DMS153 treated with DMSO at 0.1 percent for 48 hours (cell line): Measurements from ENCODE around the gene ARSB.
"Not testable (repeated sequence)": the region's sequence is repeated elsewhere in the genome, so short reads cannot be mapped to it uniquely, and the experiment has no call there.

Experiments
- DNase-seq: peaks from one replicate; lab custom pipeline; 2025; ENCODE audit not compliant: unreplicated experiment; lab: John Stamatoyannopoulos, UW

The ARSB gene

DNA sequence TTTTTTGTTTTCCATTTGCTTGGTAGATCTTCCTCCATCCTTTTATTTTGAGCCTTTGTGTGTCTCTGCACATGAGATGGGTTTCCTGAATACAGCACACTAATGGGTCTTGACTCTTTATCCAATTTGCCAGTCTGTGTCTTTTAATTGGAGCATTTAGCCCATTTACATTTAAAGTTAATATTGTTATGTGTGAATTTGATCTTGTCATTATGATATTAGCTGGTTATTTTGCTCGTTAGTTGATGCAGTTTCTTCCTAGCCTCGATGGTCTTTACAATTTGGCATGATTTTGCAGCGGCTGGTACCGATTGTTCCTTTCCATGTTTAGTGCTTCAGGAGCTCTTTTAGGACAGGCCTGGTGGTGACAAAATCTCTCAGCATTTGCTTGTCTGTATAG lies 133.2 kb downstream of the ARSB start:
- not testable (repeated sequence) for DNase-seq

DNA sequence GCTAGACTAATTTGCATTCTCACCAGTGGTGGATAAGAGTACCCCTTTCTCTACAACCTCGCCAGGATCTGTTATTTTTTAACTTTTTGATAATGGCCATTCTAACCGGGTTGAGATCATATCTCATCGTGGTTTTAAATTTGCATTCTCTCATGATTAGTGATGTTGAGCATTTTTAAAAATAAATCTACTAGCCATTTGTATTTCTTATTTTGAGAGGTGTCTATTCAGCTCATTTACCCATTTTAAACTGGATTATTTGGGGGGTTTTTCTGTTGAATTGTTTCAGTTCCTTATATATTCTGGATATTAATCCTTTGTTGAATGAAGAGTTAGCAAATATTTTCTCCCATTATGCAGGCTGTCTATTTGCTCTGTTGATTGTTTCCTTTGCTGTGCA lies 139.6 kb downstream of the ARSB start:
- no peak for DNase-seq

DNA sequence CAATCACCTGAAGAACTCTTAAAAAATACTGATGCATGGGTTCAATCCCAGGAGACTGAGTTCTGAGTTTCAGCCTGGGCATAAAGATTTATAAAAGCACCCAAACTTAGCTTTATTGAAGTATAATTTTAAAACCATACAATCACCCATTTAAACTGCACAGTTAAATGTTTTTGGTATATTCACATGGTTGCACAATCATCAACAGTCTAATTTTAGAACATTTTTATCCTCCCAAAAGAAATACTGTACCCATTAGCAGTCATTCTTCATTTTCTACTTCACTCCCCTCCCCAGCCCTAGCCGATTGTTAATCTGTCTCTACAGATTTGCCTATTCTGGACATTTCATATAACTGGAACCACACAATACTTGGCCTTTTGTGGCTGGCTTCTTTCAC lies 141.7 kb downstream of the ARSB start:
- DNase-seq = no peak

DNA sequence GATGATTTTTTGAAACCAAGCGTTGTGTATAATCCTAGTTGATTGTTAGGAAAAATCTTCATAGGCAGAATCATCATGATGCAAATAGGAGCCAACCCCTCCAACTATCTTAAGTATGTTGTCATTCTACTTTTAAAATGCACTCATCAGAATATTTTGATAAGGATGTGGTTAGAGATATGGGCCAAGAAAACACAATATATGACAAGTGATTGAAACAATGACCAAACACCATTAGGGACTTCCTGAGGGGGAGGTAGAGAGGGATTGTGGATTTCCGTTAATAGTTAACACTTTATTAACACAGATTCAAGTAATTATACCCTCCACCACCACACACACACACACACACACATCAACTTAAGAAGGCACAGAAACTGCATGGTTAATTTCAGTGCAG lies 143.3 kb downstream of the ARSB start:
- no peak for DNase-seq

- no peak for DNase-seq
These were observed 146.4 kb downstream of the ARSB start for GRCh38 chr5:78838753-78839152.

GRCh38 chr5:78837836-78838235 lies 147.3 kb downstream of the ARSB start:
- DNase-seq = no peak

DNA sequence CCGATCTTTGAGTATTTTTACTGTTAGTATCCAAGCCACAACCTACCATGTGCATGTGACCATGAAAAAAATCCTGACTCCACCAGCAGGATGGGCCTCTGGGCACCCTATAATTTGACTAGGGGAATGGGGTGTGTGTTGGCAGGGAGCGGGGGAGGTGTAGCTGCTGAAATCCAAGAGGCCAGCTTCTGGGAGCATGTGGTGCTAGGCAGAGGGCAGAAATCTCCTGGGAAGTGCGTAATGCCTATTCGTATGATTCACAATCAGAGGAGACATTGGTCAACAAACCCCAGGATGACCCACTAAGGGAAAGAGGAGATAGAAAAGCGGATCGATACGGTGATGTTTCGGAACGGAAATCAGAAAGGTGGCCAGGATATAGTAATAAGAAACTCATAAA lies 149.9 kb downstream of the ARSB start:
- no peak for DNase-seq

- DNase-seq = no peak
These were observed 151.8 kb downstream of the ARSB start for GRCh38 chr5:78833284-78833683.

DNA sequence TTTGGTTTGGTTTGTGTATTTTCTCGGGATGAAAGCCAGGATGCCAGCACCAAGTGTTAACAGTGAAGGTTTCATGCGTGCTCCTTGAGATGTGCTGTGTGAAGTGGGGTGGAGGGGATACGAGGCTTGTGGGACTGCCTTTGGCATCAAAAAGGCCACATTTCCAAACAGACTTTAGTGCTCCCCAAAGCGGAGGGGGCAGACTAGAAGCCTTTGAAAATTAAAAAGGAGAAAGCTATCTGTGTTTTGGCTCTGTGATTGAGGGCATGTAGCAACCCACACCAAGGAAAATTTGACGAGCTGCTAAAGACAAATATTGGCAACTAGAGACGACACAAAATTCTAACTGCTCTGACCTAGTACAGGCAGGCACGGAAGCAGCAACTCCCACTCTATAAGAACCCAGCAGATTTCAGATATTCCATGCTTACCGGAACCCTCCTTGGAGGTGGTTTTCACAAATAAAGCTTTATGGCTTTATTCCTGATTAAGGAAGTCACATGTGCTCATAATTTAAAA lies 154.5 kb downstream of the ARSB start:
- DNase-seq = no peak

DNA sequence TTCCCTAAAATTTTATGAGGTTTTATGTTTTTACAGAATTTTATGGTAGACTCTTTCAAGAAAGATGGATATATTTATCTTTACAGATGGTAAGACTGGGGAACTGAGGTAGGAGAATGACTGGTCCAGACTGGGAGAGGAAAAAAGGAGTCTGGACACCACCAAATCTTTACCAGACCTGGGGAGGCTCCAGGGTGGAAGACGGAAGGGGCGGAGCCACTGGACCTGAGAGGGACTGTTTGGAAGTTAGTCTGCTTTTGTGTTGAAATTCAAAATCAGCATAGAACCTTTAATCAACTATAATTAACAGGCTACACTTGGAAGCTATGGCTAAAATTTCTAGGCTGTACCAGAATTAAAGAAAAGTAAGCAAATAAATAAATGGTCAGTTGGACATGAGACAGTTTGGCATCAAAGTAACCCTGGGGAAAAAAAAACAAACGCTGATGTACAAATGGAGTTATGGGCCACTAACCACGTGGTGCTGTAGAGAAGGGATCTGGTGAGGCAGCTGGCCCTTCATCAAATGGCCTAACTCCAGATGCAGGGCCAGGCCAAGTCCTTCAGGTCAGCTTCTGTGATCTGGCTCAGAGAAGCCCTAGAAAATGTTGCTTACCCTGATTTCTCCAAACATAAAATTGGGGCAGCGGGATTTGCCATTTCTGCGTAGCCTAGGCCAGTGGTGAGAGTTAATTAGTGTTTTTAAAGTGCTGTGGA lies 155.1 kb downstream of the ARSB start:
- no peak for DNase-seq

GRCh38 chr5:78827725-78828124 lies 157.4 kb downstream of the ARSB start:
- no peak for DNase-seq

DNA sequence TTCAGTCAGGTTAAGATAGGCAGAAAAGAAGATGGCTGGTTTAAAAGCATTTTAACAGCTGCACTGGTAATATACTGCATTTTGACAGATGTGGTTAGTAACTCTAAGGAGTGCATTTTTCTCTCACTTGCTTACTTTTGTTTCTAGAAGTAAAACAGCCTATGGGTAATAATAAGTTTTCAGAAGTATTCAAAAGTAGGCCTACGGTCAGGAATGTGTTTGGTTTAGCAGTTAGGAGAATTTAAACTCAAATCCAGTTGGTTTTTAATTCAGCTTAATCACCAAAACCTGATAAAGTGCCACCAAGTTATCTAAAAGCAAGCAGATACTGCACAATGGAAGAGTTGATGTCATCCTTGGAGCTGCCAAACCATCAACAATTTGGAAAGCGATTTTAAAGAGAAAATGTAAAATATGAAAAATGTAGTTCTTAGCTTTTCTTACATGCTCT lies 160.3 kb downstream of the ARSB start:
- no peak for DNase-seq

DNA sequence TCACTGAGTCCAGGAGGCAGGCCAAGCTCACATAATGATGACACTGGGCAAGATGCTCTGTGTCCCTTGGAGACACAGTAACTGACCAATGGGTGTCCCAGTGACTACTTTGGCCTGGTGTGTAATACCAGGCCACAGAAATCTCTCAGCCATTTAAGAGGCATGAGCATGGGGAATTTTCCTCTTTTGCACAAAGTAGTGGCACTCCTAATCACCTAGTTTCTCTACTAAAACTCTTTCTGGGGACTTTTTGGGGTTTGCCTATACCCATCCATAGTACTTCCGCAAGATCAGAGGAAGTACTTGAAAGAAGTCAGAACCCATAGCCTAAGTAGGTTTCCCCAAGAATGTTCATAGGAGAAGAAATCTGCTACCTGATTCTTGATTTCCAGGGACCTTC lies 161.9 kb downstream of the ARSB start:
- no peak for DNase-seq

DNA sequence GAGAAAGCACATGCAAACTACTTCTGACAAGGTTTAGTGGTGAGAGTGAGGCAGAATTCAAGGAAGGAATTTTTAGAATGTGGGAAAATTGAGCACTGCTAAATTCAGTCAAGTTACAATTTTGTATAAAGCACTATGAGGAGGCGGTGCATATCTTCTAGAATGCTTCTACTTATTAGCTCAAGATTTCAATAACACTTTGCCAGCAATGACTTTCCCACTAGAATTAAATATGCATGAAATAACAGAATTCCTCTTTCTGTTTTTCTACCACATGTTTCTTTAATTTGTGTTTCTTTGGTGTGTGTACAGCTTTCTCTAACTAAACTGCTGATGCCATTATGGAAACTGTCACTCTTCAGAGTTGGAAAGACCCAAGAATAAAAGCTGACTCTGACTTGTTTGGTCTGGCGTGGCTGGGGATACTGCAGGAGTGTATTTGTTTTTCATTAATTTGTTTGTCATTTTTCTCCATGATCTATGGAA lies 163.5 kb downstream of the ARSB start:
- DNase-seq = no peak

DNA sequence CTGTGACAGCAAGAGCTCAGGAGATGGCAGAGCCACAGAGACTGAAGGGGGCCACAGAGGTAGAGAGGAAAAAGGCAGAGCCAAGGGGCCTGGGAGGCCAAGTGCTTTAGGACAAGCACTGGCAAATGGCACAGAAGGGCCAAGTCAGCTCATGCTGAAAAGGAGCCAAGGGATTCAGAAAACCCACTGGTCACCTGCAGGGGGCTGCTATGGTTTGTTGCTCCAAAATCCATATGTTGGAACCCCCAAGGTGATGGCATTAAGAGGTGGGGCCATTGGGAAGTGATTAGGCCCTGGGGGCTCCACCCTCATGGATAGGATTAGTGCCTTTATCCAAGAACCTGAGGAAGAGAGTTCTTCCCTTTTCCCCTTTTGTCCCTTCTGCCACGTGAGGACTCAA lies 165.4 kb downstream of the ARSB start:
- no peak for DNase-seq

- no peak for DNase-seq
These were observed 165.9 kb downstream of the ARSB start for GRCh38 chr5:78819166-78819565.

GRCh38 chr5:78816143-78816765 lies 168.9 kb downstream of the ARSB start:
- DNase-seq = no peak

DNA sequence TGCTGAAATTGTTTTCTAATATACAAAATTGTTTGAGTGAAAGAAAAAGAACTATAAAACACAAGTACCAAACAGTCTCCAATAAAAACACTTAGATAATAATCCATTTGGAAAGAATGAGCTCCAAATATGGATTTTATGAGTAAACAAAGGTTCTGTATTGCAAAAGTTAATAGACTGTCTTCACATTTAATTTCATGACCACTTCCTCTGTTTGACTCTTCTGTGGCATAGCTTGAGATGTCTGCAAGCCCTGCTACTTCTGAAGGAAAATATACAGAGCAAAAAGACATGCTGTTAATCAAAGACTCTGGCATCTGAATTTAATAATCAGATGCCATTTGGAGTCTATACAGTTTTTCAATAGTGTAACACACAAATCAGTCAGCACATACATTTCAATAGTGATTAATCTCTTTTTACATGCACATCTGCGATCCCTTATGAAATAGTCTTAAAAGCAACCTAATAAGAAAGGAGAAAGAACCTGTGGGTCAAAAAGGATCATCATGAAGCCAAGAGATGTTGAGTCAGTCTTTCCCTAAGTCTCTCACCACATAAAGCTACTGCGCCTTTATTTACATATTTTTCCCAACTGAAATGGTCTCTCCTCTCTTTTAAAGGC lies 171.1 kb downstream of the ARSB start:
- no peak for DNase-seq

DNA sequence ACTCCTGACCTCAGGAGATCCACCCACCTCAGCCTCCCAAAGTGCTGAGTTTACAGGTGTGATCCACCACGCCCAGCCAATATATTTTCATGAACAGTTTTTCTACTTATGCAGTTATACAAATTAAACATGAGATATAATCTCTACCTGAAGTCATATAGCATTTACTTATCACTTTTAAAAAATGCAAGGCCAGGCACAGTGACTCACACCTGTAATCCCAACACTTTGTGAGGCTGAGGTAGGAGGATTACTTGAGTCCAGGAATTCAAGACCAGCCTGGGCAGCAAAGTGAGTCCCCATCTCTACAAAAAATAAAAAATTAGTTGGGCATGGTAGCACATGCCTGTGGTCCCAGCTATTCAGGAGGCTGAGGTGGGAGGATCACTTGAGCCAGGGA lies 171.8 kb downstream of the ARSB start:
- DNase-seq = no peak

GRCh38 chr5:78811866-78812265 lies 173.2 kb downstream of the ARSB start:
- DNase-seq = peak; percentile 29

- no peak for DNase-seq
These were observed 173.8 kb downstream of the ARSB start for GRCh38 chr5:78811121-78811817.
